Measurements from ENCODE around the gene MARCHF3.

Gene MARCHF3

DNA sequence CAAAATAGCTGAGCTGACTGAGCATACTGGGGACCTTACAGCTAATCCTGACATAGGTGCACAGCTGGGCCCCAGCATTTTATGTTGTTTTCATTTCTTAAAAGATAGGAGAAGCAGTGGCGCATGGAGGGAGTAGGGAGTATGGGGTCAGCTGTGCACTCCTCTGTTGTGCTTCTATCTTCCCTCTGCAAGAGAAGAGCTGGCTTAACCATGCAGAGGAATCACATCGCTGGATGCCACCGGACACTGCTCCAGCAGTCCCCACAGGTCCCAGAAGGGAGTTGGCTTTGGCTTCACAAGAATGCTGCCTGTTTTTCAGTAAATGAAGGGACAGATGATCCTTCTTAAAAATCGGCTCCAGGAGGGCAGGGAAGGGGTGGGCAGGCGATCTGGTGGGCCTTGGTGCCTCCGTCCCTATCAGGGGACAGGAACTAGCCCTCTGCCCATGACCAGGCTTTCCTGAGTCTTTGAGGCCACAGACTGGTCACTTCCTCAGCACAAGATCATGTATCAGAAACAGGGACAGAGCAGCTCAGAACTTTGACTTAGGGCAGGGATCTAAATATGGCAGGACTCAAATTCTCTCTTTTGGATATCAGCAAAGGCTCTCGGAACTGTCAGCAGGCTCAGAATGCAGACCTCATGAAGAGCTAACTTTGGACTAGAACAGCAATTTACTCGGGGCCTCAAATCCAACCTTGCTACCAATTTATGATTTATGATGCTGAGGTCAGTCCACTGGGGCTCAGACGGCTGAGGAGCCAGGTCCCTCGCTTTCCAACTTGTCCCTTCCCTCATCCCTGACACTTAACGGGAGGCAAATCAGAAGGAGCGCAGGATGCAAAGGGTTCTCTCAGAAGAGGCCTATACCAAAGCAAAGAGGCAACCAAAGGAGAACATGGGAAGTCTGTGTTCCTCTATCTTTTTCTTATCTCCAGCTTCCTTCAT lies 47.2 kb downstream of the MARCHF3 start:
- DNase-seq (ENCODE audit: low read depth): no peak

DNA sequence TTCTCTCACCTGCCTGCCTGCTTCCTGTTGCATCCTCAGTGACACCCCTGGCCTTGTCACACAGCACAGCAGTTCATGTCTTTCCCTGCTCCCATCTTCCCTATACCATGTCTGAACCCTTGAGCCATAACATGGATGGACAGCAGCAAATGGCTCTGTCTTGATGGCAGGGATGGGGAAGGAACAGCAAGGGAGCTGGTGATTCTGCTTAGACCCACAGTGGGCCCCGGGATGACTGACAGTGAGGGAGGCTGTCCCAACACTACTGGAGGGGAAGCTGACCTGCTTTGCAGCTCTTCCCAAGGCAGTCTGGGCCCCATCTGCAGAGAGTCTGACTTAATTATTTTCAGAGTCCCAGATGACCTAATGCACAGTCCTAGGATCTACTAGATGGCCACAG lies 48.2 kb downstream of the MARCHF3 start:
- no peak for DNase-seq (ENCODE audit: low read depth)

DNA sequence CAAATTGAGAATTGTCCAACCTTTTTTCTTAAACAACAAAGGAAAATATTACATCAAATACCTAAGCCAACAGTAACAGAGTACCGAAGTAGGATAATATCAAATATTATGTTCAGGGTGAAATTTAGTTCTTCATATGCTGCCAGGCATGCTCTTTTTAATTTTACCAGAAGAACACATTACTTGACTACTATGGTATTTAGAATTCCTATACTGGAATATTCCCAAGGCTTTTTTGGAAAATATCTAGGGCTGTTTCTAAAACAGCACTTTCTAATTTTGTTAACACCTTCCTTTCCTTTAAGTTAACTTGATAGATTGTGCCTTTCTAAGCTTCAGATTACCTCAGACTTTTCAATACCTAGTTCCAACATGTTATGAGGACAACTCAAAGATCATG lies 48.7 kb downstream of the MARCHF3 start:
- no peak for DNase-seq (ENCODE audit: low read depth)

DNA sequence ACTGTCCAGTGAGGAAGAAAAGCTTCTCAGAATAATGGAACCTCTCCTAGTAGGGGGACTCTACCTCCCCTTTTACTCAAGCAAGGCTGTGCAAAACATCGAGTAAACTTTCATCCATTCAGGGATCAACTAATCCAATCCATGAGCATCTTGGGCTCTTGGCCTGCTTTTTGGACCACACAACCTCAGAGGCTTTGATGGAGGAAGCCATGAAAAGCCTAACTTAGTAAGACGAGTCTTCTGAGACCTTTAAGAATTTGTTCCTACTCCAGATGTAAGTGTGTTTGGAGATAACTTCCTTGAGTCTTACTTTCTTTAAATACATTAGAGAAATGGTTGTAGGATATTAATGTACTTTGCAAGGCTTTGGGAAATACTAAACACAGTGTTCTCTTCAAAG lies 49.1 kb downstream of the MARCHF3 start:
- no peak for DNase-seq (ENCODE audit: low read depth)

DNA sequence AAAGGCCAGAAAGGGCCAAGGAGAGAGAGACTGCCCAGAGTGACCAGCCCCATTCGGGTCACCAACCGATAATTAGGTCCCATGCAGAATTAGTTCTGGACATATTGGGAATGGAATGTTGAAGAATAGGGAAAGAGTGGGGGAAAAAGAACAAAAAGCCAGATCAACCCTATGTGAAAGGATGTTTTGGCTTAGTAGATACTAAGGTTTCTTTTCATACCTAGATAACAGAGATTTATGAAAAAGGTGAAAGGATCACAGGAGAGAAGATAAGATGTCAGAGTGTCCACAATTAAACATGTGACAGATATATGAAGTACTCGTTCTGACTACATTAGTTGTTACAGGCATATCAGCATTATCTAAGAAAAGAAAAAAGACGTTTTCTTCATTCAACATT lies 52.1 kb downstream of the MARCHF3 start:
- DNase-seq (ENCODE audit: low read depth): no peak

DNA sequence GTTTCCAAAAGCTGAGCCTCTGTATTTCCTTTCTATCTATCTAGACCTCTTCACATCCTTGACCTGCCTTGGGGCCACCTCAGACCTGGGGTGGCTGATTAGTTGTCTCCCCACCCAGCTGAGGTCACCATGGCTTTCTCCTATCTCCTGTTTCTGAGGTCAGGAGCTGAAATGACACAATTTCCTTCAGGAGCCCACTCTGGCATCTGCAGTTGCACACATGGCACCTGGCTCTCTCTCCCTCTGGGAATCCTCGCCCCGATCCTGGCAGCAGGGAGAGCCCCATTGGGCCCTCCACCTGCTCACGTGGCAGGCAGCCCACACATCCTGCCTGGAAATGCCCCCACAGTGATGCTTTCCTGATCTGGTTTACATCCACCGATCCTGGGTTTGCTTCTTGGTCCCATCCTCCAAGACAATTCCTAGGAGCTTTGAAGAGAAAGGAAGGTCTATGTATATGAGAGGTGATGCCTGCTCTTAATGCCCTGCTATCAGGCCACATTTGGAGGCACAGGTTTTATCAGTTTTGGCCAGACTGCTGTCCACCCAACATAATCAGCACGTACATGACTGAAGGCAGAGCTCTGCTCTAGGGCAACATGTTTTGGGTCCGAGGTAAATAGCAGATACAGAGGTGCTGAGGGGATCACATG lies 53.7 kb downstream of the MARCHF3 start:
- no peak for DNase-seq (ENCODE audit: low read depth)

DNA sequence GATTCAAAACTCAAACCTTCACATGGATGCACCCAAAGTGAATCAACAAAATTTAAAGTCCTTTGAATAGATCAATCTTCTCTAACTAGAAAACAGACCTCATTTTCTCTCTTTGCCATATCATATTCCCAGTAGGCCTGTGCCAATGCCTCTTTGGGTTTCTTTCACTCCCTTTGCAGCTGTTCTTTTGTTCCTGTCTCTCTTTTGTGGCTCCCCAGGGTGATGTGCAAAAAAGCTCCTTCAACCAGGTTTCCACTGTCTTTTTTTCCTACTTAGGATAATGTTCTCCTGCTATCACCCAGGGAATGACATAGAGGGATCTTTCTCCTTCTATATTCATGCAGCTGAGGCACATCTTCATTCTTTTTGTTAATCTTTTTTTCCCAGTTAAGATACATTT lies 54.6 kb downstream of the MARCHF3 start:
- DNase-seq (ENCODE audit: low read depth): no peak

DNA sequence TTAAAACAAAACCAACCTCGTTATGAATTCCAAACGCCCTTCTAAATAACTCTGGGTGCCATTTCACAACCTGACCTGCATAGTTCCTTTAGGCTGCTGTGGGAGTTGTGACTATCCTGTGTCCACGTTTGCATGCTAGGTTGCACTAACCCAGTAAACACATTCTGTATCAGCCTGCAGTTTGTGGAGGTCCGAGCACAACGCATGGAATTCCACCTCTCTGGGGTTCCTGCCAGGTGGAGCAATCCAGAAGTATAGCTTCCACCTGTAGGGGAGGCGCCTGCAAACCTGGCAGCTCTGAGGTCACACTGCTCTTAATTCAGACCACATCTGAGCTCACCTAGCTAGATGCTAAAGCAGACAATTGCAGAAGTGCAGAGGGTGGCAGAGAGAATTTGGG lies 57.2 kb downstream of the MARCHF3 start:
- DNase-seq (ENCODE audit: low read depth): no peak

DNA sequence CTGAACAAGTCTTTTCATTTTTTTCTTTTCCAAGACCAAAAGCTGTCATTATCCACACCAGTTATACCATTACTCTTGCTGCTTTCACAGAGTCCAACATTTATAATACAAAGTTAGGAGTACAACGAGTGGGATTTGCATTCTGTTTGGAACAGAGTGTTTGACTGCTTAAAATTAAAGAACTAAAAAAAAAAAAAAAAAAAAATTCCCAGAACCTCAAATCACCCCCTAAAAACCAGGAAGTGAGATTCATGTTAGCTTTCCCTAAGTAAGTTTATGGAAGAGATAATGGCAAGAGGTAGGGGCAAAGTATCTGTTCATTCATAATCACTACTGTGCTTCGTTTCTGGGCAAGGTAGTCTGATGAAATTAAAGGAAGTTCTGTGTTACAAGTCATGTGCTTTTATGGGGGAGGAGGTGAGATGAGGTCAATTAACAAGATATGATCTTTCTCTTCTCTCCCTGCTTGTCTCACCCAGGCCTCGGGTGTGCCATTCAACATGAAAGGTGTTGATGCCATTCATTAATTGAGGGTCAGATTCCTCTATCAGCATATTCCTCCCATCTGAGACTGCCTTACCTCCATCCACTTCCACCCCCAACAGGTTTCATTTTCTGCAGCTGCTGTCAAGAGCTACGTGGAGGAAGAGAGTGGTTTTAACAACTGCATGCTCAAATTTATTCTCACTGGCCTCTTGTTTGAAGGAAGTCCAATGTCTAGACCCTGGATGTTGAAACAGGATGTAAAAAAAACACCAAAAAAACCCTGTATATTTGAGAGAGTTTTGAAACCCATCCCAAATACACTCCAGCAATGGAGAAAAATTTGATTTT lies 58.1 kb downstream of the MARCHF3 start:
- no peak for DNase-seq (ENCODE audit: low read depth)

DNA sequence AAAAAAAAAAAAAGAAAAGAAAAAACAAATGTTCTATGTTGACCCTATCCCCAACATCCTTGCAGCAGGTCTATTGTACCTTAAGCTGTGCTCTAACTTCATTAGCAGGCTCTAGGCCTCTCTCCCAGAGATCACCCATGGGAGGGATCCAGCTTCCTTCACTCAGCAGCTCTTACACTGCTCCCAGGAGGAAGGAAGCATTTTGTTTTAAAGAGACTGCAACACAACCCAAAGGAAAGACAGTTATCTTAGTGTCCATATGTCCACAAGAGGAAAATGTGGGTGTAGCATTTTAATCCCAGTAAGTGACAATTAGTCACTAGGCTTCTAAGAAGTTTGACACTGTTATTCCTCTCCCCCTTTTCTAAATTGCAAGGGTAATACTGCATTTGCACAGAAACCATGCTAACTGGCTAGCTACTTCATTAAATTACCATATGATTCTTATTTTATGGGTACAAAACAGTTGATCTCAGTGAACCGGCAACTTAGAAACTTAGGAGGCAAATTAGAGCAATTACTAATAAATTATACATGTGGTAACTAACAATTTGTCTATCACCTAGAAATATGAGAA lies 58.8 kb downstream of the MARCHF3 start:
- no peak for DNase-seq (ENCODE audit: low read depth)

DNA sequence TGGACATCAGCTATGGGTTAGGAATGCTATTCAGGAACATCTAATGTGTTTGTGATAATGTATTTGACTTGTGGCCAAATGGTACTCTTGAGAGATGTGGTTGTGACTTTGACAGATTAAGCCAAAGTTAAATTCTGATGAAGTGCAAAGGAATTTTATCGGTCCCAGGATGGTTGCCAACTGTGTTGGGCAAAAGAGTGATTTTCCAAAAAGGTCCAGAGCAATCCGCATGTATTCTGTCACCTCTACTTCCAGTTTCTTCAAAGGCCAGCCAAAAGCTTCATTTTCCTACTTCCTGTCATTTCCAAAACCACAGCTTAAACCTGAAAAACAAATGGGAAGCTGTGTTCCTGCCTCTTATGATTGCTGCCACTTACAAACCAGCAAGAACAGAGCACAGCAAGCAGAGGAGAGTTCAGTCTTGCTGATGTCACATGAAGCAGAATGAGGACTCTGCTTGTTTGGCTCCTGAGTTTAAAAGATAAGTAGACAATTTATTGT lies 59.8 kb downstream of the MARCHF3 start:
- DNase-seq (ENCODE audit: low read depth): no peak

DNA sequence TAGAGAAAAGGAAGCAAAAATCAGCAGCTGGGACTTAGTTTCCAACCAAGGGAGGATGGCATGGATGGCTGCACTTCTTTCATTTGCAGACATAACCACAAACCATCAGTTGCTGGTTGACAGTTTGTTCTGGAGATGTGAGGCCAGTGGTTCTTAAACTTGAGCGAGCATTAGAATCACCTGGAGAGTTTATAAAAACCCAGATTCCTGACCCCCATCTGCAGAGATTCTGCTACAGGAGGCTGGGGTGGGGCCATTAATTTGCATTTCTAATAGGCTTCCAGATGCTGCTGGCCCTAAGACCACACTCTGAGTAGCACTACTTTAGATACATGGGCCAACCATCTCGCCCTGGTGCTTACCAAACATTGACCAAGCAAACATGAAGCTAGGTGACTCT lies 60.8 kb downstream of the MARCHF3 start:
- DNase-seq (ENCODE audit: low read depth): no peak

DNA sequence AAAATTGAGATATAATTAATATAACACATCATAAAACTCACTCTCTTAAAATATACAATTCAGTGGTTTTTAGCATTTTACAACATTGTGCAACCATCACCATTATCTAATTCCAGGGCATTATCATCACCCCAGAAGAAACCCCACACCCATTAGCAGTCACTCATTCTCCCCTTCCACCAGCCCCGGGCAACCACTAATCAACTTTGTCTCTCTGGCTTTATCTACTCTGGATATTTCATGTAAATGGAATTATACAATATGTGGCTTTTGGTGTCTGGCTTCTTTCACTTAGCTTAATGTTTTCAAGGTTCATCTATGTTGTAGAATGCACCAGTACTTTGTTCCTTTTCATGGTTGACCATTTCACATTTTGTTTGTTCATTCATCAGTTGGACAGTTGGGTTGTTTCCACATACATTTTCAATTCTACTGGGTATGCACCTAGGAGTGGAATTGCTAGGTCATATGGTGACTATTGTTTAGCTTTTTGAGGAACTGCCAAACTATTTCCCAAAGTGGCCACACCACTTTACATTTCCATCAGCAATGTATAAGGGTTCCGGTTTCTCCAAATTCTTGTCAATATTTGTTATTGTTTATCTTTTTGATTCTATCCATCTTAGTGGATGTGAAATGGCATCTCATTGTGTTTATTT lies 62.4 kb downstream of the MARCHF3 start:
- no peak for DNase-seq (ENCODE audit: low read depth)

DNA sequence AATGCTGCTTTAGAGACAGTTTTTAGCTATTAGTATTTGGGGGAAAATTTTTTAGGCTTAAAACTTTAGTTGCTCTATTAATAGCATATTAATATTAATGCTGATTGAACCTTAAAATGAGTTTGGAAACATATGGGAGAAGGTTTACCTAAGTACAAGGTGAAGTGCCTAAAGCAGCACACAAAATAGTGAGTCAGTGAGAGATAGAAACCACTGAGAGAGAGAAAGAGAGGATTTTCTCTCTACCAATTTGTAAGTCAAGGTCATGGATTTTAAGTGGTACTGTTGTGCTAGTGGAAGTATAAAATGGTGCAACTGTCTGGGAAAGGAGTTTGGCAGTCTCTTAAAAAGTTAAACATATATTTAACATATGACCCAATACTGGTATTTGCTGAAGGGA lies 64.9 kb downstream of the MARCHF3 start:
- DNase-seq (ENCODE audit: low read depth): no peak

DNA sequence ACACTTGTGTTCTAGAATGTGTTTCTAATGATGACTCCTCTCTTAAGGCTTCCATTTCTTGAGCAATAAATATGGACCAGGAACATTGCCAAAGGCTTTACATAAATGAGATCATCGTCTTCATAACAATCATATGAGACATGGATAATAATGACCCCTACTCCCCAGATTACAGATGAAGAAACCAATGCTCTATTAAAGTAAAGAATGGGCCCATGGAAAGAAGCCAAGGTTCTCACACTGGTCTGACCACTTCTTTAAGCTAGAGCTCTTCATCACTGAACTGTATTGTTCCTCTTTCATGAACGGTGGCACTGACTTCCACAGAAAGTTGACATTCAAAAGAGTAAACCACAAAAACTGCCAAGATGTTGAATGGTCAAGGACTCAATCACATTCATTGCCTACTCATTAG lies 65.3 kb downstream of the MARCHF3 start:
- DNase-seq (ENCODE audit: low read depth): no peak

DNA sequence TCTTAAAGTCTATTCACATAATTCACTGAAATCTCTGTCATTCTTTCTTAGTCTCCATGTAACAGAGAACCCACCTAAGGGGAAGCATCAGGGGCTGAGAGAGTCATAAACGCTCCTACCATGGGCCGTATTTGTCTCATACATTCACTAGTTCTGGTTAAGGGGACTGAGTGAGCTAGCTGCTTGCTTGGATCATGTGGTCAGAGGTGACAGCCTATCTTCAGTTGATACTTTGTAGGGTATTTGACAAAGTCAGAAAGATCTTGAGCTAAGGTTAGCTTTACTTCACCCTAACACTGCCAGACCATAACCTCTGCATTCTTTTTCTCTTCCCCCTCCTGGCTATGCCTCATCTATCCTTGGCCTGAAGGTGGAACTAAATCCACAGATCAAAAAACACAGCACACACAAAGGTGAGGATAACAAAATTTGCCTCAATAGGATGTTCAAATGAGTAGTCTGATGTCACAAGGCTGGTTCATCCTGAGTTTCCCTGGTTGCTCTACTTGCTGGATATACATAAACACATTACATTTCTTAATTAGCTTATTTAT lies 66.5 kb downstream of the MARCHF3 start:
- no peak for DNase-seq (ENCODE audit: low read depth)

DNA sequence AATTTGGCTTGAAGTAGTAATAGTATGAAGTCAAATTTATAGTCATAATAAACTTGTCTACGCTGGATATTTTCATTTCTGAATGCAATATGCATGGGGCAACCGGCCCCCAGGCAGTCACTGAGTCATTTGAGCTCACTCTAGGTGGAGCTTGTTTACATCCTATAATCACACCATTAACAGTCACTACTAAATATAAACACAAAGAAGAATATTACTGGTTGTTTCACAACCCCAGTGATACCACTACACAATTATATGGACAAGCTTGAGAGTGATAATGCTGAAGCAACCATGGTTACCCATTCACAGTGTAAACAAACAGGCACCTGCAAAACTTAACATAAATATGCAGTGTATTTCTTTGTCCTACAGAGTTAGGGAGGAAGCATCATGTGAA lies 68.7 kb downstream of the MARCHF3 start:
- DNase-seq (ENCODE audit: low read depth): no peak

DNA sequence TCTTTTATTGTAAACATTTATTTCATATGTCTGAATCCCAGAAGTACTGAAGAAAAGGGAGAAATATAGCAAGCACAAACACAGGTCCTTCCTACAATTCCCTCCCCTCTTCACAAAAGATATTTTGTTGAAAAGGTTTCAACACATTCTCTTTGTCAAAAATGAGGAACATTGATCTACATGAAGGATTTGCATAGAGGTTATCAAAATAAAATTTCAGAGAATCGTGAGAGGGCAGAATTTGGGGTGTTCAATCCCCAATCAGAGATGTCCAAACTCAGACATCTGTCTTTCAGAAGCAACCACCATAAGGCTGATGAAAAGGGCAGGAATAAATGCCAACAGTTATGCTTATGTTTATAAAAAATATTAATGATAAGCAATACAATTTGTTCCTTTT lies 69.2 kb downstream of the MARCHF3 start:
- no peak for DNase-seq (ENCODE audit: low read depth)

DNA sequence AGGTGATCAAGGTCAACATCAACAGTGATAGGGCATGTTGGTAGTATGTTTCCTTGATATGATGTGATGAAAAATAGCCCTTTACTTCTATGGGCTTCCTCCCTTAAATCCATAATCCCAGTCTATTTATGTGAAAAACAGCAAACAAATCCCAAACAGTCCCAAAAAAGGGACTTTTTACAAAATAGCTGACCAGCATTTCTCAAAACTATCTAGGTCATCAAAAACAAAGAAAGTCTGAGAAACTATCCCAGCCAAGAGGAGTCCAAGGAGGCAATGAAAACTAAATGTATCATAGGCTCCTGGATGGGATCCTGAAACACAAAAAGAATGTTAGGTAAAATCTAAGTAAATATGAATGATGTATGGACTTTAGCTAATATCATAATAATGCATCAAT lies 71.2 kb downstream of the MARCHF3 start:
- DNase-seq (ENCODE audit: low read depth): no peak

DNA sequence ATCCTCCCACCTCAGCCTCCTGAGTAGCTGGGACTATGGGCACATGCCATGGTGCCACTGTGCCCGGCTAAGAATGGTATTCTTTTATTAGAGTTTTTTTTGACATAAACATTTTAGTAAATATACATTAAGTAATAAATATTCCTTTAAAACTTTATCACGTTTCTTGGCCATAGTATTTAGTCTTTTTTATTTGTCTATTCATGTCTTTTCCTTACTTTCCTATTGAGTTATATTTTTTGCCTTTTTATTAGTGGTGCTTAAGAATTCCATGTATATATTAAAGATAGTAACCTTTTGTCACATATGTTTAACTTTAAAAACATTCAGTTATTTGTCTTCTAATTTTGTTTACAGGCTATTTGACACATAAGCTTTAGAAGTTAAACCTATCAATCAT lies 73.4 kb downstream of the MARCHF3 start:
- DNase-seq (ENCODE audit: low read depth): no peak

DNA sequence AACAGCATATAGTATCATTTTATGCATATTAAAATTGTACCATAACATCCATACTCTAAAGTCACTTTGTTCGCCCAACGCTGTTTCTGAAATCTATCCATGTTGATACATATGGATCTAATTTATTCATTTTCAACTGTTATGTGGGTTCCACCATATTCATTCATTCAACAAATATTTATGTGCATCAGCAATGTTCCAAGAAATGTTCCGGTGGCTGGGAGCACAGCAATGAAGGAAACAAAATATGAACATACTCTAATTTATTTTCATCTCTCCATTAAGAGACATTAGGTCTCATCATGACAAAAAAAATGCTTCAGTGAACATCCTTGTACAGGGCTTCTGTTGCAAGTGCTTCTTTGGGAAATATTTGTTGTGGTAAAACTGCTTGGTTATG lies 75.4 kb downstream of the MARCHF3 start:
- no peak for DNase-seq (ENCODE audit: low read depth)
